CD4-positive, alpha-beta T cell treated with Interleukin-15 for 1 hour (primary cell): ENCODE measurements around the gene OGFRL1.
A peak's percentile ranks its signal among the peaks of the same experiment; 100 is the strongest.
"Not testable (repeated sequence)": the region's sequence is repeated elsewhere in the genome, so short reads cannot be mapped to it uniquely, and the experiment has no call there.

Experiments used
- DNase-seq: peaks from one replicate; pipeline ENCODE4 v3.0.0-alpha.2; 2020

OGFRL1 gene

GRCh38 chr6:71288228-71289038 lies at the start of gene OGFRL1:
Gene OGFRL1 (plus strand): TSS chr6:71288811. CDS start chr6:71288937, 126 bp downstream.
- DNase-seq = peak; percentile 79

GRCh38 chr6:71239694-71240093 lies 48.9 kb upstream of the OGFRL1 start:
- no peak for DNase-seq

GRCh38 chr6:71245265-71246049 lies 43.2 kb upstream of the OGFRL1 start:
- no peak for DNase-seq

- no peak for DNase-seq
Measured at GRCh38 chr6:71246596-71246995, 42.0 kb upstream of the OGFRL1 start.

- DNase-seq = peak; percentile 49
Measured at GRCh38 chr6:71248306-71248765, 40.3 kb upstream of the OGFRL1 start.

GRCh38 chr6:71248878-71249544 lies 39.6 kb upstream of the OGFRL1 start:
- DNase-seq = no peak

GRCh38 chr6:71250099-71250602 lies 38.5 kb upstream of the OGFRL1 start:
- DNase-seq = no peak

- no peak for DNase-seq
Measured at GRCh38 chr6:71252410-71252809, 36.2 kb upstream of the OGFRL1 start.

GRCh38 chr6:71252960-71253359 lies 35.7 kb upstream of the OGFRL1 start:
- no peak for DNase-seq

- DNase-seq = no peak
Measured at GRCh38 chr6:71254323-71254722, 34.3 kb upstream of the OGFRL1 start.

GRCh38 chr6:71258078-71258866 lies 30.3 kb upstream of the OGFRL1 start:
- DNase-seq = no peak

GRCh38 chr6:71259888-71260604 lies 28.6 kb upstream of the OGFRL1 start:
- DNase-seq = no peak

GRCh38 chr6:71262914-71263313 lies 25.7 kb upstream of the OGFRL1 start:
- DNase-seq = no peak

- DNase-seq = not testable (repeated sequence)
Measured at GRCh38 chr6:71266392-71266791, 22.2 kb upstream of the OGFRL1 start.

GRCh38 chr6:71268735-71269437 lies 19.7 kb upstream of the OGFRL1 start:
- no peak for DNase-seq

- DNase-seq = no peak
Measured at GRCh38 chr6:71277926-71278600, 10.5 kb upstream of the OGFRL1 start.

GRCh38 chr6:71279321-71279720 lies 9.3 kb upstream of the OGFRL1 start:
- DNase-seq = no peak

- no peak for DNase-seq
Measured at GRCh38 chr6:71279740-71280139, 8.9 kb upstream of the OGFRL1 start.

GRCh38 chr6:71280701-71281100 lies 7.9 kb upstream of the OGFRL1 start:
- no peak for DNase-seq

- DNase-seq = no peak
Measured at GRCh38 chr6:71284785-71285184, 3.8 kb upstream of the OGFRL1 start.
